Omental fat pad (tissue), 4 donors: ENCODE results near the gene TBC1D9B. TPM values are rescaled to one million over a fixed set of nuclear protein-coding genes. Genes with fewer than 3 reads are reported as not detected.

Source experiments
- ATAC-seq: fragments of 150-250 bp; one replicate; pipeline ENCODE4 v1.9.1; 2016; ENCODE audit warnings: mild to moderate bottlenecking, moderate library complexity; ENCODE audit not compliant: low FRiP score
- DNase-seq: peaks from one replicate; pipeline ENCODE4 v3.0.0-alpha.2; 2019; ENCODE audit warnings: low spot score
- total RNA-seq, 4 donors: library from RNA; depleted of rRNA; stranded (reverse); fragments of >200 nt; gene quantifications; one replicate each; pipeline ENCODE4 v1.1.0, GENCODE V29; 2016
- TF ChIP-seq, protein P1 (sequence below), 3 donors: fragments of 450-650 bp; IDR thresholded peaks; one replicate each; pipeline ENCODE4 v1.5.1; 2016 to 2017; ENCODE audit warnings: antibody characterized with exemption in 3 of 3, mild to moderate bottlenecking in 3 of 3, moderate library complexity in 2 of 3

TBC1D9B gene
- total RNA-seq, 4 donors from 2014 or later = 85.4 to 114 (median 97.0) TPM

DNA sequence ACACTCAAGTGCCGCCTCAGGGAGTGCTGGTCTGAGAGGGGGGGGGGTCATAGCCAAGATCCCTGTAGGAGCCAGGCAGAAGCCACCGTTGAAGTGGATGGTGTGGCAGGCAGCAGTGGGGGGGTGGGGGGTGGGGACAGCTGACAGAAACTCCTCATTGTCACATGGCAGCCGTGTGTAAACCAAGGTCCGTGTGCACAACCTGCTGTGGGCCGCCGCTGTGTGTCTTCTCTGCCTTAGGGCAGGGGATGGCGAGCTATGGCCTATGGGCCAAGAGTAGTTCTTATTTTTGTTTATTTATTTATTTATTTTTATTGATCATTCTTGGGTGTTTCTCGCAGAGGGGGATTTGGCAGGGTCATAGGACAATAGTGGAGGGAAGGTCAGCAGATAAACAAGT is 73.6 kb downstream of the TBC1D9B start:
- TF ChIP-seq, protein P1, sequence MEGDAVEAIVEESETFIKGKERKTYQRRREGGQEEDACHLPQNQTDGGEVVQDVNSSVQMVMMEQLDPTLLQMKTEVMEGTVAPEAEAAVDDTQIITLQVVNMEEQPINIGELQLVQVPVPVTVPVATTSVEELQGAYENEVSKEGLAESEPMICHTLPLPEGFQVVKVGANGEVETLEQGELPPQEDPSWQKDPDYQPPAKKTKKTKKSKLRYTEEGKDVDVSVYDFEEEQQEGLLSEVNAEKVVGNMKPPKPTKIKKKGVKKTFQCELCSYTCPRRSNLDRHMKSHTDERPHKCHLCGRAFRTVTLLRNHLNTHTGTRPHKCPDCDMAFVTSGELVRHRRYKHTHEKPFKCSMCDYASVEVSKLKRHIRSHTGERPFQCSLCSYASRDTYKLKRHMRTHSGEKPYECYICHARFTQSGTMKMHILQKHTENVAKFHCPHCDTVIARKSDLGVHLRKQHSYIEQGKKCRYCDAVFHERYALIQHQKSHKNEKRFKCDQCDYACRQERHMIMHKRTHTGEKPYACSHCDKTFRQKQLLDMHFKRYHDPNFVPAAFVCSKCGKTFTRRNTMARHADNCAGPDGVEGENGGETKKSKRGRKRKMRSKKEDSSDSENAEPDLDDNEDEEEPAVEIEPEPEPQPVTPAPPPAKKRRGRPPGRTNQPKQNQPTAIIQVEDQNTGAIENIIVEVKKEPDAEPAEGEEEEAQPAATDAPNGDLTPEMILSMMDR (IDR thresholded peaks at IDR 0.05) = no peak
- DNase-seq (no peak), ATAC-seq (no peak)

DNA sequence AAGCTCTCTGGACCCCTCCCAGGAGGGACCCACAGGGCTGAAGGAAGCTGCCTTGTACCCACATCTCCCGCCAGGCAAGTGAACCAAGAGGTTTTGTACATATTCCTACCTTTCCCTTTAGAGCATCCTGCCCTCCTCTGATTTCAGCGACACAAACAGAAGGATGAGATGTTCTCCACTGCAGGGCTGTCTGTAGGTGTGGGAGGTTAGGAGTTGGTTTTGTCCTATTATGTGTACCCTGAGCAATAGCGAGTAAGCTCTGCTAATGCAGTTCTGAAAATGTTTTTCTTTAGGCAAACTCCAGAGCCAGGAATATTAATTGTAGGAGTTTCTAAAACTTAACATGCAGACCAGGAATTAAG is 74.0 kb downstream of the TBC1D9B start:
- no peak for ATAC-seq
- TF ChIP-seq, protein P1 (IDR thresholded peaks at IDR 0.05) = no peak
- no peak for DNase-seq

DNA sequence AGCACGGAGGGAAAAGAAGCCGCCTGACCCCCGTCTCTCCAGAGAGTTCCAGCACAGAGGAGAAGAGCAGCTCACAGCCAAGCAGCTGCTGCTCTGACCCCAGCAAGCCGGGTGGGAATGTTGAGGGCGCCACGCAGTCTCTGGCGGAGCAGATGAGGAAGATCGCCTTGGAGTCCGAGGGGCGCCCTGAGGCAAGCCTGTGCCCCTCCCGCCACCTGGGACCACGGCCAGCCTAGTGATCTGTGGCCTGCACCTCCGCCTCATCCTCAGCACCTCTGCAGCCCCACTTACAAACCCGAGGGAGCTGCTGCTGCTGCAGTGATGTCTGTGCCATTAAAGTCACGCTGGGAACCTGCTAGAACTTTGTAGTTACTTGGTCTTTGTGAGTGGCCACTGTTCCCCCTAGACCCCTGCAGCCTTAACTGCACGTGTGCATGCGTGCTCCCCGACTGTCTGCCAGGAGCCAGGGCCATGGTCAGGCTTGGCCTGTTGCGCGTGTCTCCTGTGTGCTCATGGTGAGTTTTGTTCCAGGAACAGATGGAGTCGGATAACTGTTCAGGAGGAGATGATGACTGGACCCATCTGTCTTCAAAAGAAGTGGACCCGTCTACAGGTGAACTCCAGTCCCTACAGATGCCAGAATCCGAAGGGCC is 74.5 kb downstream of the TBC1D9B start:
- DNase-seq = no peak
- ATAC-seq = no peak
- TF ChIP-seq, protein P1 (IDR thresholded peaks at IDR 0.05) = no peak

DNA sequence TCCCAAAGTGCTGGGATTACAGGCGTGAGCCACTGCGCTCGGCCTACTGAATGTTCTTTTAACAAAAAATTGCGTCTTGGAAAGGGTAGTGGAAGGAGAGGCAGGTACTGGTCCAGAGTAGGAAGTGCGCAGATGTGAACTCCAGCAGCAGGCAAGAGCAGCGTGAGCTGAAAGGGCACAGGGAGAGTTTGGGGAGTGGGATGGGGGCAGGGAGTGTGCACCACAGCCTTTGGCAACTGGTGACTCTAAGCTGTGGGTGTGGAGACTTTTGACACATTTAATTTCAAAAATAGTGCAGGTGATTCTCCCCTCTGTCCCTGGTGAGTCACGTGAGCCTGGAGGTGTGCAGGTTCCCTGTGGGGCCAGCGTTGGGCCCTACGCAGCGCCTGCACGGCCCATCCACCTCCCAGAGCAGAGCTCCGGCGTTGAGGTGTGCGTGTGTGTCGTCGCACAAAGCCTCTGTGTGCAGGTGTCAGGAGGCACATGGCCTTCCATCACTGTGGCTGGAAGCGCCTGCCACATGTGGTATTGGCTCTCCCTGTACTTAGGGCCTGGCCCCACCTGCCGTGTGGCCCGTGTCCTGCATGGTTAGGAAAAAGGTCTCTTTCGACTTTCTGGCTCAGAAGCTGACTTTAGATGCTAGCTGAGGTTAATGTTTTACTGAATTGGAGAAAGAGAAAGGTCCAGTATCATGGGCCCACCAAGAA is 75.5 kb downstream of the TBC1D9B start:
- ATAC-seq = no peak

DNA sequence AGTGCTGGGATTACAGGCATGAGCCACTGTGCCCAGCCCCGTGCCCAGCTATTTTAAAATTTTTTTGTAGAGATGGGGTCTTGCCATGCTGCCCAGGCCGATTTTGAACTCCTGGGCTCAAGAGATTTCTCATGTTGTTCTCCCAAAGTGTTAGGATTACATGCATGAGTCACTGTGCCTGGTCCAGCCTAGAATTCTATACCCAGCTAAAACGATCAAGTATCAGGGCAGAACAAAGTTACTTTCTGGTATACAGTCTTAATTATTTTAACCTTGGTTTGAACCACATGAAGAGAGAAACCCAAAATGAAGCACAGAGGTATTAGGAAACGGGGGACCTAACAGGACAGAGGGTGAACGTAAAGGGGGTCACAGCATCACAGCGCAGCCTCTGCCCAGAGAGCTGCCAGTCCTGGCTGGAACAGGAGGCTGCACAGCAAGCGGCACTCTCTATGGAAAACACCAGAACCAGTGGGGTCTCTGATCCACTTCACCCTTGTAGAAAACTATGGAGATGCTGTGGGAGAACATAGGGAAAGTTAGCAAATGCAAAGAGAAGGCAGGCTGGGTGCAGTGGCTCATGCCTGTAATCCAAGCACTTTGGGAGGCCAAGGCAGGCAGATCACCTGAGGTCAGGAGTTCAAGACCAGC is 76.8 kb downstream of the TBC1D9B start:
- TF ChIP-seq, protein P1 (IDR thresholded peaks at IDR 0.05) = no peak
- ATAC-seq (no peak), DNase-seq (no peak)

More for the DNA sequence above, 75.5 kb downstream of the TBC1D9B start:
- TF ChIP-seq, protein P1 (IDR thresholded peaks at IDR 0.05) = no peak
- peak; percentile 7 for DNase-seq

DNA sequence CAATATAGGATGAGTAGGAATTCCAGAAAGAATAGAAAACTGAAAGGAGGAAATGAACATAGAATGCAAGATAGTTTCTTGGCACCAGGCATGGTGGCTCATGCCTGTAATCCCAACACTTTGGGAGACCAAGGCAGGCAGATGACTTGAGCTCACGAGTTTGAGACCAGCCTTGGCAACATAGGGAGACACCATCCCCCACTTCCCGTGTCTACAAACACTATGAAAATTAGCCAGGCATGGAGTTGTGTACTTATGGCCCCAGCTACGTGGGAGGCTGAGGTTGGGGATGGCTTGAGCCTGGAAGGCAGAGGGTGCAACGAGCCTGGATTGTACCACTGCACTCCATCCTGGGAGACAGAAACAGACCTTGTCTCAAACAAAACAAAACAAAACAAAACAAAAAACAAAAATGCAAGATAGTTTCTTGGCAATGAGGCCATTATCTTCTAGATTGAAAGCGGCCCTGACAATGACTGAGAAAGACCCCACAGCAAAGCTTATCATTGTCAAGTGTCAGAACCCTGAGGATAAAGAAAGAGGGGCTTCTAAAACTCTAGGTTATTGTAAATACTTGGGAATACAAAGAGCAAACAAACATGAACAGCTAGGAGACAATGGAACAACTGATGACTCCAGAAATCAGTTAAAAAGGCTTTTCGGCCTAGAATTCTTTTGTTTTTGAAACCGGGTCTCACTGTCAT is 77.8 kb downstream of the TBC1D9B start:
- TF ChIP-seq, protein P1 (IDR thresholded peaks at IDR 0.05) = no peak
- ATAC-seq (no peak), DNase-seq (no peak)
